CD4-positive, alpha-beta T cell treated with Interleukin-10 for 1 hour (primary cell): ENCODE measurements around the gene TRIO.

Experiments used
- DNase-seq: peaks from one replicate; pipeline ENCODE4 v3.0.0-alpha.2; 2020

TRIO gene

DNA sequence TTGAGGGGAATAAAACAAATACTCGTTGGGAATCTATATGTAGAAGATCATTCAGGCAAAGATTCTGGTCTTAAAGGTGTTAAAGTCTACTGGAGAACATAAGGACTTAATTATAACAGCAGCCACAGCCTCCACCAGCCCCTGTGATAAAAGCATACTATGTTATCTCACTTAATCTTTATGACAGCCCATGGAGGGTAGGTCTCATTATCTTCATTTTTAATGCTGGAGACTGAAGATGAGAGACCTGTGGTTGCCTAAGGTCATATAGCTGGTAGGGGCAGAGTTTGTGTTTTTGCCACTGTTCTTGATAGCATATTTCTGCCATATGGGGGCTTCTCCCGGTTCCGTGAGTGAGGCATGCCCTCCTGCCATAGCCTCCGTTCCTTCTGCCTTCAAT lies 88.7 kb downstream of the TRIO start:
- DNase-seq: no peak

GRCh38 chr5:14234204-14234603 lies 91.1 kb downstream of the TRIO start:
- no peak for DNase-seq

DNA sequence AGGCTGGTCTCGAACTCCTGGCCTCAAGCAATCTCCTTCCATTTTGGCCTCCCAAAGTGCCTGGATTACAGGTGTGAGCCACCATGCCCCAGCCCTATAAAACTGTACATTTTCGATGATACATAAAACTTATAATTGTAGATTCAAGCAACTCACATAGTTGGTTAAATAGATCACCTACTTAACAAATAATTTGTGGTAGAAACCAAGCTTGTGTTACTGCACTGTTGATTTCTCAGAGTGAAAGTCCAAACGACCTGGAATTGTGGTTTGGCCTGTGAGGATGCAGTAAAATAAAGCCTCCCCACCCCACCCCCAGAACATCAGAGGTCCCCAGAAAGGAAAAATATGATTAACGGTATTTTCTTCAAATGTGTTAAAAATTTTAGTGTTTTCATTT lies 92.7 kb downstream of the TRIO start:
- no peak for DNase-seq

DNA sequence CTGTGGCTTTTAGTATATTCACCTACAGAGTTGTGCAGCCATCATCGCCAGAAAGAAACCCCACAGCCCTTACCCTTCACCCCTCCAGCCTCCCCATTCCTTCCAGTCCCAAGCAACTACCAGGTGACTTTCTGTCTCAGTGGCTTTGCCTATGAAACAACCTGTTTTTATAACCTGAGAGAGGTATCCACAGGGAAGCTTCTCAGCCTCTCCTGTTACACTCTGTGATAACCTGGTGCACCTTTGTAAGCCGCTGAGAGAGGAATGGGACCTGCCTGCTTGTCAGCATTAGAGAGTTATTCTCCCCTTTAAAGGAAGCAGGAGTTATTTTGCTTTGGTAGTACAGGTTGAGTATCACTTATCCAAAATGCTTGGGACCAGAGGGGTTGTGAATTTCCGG lies 93.6 kb downstream of the TRIO start:
- DNase-seq: no peak

DNA sequence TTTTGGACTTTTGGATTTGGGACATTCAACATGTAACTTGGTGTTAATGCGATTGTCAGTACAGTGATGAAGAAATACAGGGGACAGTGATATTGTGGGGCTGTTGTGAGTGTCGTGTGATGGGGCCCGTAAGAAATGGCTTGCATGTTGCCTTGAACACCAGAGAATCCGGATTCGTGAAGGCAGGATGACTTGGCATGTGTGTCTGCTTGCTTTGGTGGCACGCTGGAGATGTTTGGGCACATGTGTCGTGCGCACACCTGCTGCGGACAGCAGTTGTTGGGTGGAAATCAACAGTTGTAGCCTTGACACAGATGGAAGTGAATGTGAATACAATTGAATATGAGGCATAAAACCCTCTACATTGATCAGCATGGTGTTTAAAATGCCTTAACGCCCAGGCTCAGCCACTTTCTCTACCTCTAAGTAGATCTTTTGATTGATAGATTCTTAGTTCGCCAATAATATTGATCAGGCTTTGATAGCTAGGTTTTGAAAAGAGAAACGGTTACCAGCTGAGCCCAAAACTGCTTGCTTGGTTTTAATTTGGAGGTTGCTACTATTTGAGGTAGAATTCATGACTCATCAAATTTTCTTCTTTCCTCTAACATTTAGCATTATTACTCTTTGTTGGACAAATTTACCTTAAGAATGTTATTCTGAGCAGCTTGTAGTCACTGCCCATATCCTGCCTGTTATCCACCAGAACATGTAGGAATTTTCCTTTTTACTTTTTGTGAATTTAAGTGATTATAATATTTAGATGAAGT lies 94.4 kb downstream of the TRIO start:
- DNase-seq: no peak

DNA sequence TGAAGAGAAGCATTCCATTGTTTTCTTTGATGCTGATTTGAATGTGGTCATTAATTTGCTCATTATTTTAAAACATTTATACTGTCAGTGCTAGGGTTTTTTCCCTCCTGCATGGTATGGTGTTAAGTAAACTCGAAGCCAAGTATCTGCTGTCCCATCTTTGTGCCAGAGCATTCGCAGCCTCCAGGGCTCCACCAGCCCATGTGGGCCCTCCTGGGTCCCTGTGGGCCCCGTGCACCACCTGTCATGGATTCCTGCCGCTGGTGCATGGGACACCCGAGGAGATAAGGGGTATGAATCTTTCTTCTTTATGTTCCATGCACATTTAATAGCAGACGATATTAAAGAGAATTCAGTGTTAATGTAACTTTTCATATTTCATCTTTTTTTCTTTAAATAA lies 95.1 kb downstream of the TRIO start:
- no peak for DNase-seq

- DNase-seq: no peak
These were observed 96.3 kb downstream of the TRIO start for GRCh38 chr5:14239404-14239803.

GRCh38 chr5:14239951-14240350 lies 96.8 kb downstream of the TRIO start:
- DNase-seq: no peak

DNA sequence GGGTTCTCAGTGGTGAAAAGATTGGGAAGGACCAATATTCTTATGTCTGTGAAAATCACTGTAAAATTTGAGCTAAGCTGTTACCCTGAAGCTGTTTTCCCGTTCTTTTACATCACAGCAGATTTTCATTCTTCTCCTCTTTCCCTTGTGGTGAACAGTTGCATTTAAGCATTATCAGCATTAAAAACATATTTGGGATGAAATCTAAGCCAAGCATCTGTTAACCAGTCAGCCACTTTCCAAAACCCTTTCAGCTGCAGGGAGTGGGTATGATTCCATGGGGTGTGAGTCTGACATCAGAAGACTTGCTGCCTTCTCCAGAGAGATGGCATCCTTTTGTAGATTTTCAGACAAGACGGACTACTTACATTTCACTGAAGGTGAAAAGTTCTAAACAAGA lies 97.2 kb downstream of the TRIO start:
- DNase-seq: no peak

GRCh38 chr5:14241141-14241540 lies 98.0 kb downstream of the TRIO start:
- DNase-seq: no peak

- no peak for DNase-seq
These were observed 99.3 kb downstream of the TRIO start for GRCh38 chr5:14242447-14242846.

- no peak for DNase-seq
These were observed 99.8 kb downstream of the TRIO start for GRCh38 chr5:14242871-14243383.

GRCh38 chr5:14243766-14244165 lies 100.6 kb downstream of the TRIO start:
- DNase-seq: no peak

DNA sequence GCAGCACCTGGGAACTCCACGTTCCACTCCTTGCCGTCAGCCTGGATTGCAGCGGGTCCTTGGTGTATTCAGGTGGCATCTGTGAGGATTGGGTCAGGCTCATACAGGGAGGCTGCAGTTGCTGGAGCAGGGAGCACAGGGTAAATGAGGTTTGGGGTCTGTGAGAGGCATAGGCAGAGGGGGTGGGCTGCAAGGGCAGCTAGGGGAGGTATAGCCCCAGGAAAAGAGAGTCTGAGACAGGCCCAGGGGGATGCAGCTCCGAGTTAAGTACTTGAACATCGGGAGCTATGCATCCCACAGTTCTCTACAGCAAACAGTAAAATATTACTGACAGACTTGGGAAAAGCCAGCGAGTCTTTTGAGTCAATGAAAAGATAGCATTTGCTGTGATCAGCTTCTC lies 101.6 kb downstream of the TRIO start:
- DNase-seq: no peak

- DNase-seq: no peak
These were observed 102.2 kb downstream of the TRIO start for GRCh38 chr5:14245132-14245925.

GRCh38 chr5:14246350-14247053 lies 103.4 kb downstream of the TRIO start:
- DNase-seq: no peak

GRCh38 chr5:14247054-14247386 lies 103.9 kb downstream of the TRIO start:
- no peak for DNase-seq

- DNase-seq: no peak
These were observed 106.3 kb downstream of the TRIO start for GRCh38 chr5:14249258-14250082.

- no peak for DNase-seq
These were observed 107.0 kb downstream of the TRIO start for GRCh38 chr5:14250084-14250695.

GRCh38 chr5:14250748-14251701 lies 107.9 kb downstream of the TRIO start:
- no peak for DNase-seq

- no peak for DNase-seq
These were observed 108.6 kb downstream of the TRIO start for GRCh38 chr5:14251733-14252132.
